CD4-positive, alpha-beta T cell (primary cell): ENCODE data around the gene CPNE7. TPM values are rescaled to one million over a fixed set of nuclear protein-coding genes. Genes with fewer than 3 reads are reported as not detected.

ENCODE experiments used
- ATAC-seq: fragments of 200-7000 bp; cut with Tn5 transposase; one replicate; pipeline ENCODE4 v1.10.0; 2022; ENCODE audit warnings: mild to moderate bottlenecking; ENCODE audit not compliant: poor library complexity
- CTCF ChIA-PET: fragments of 350-600 bp; sonication (Branson Sonifier 250); formaldehyde crosslinking; loops from one replicate; lab custom pipeline; 2021; ENCODE audit warnings: antibody characterized with exemption, inconsistent platforms; lab: Charles Lee
- POLR2A ChIA-PET: fragments of 350-600 bp; sonication (Branson Sonifier 250); formaldehyde crosslinking; loops from one replicate; lab custom pipeline; 2021; ENCODE audit warnings: antibody characterized with exemption, inconsistent platforms; lab: Charles Lee
- DNase-seq, 14 experiments: peaks; one replicate each; pipeline ENCODE4 v3.0.0-alpha.2; 2013 to 2020; ENCODE audit warnings: mixed read lengths in 2 of 14
- H3K27ac ChIP-seq, 2 donors: one replicate each; pipeline versions ENCODE4 v1.5.1 to v1.7.0; 2013; ENCODE audit warnings: low read length in 2 of 2, low read depth in 1 of 2, mild to moderate bottlenecking in 1 of 2
- H3K27me3 ChIP-seq, 2 experiments: 1 replicate in 1 of 2; 2 replicates in 1 of 2; pipeline versions ENCODE4 v1.6.1 to v1.7.0; 2013; ENCODE audit warnings: low read length in 2 of 2, control low read depth in 1 of 2, mild to moderate bottlenecking in 1 of 2, moderate library complexity in 1 of 2; ENCODE audit not compliant: insufficient read depth in 2 of 2, control insufficient read depth in 1 of 2
- H3K36me3 ChIP-seq: one replicate; pipeline ENCODE4 v1.6.1; 2013; ENCODE audit warnings: low read length, control low read depth; ENCODE audit not compliant: insufficient read depth
- H3K4me1 ChIP-seq: one replicate; pipeline ENCODE4 v1.6.1; 2013; ENCODE audit warnings: low read length, control low read depth; ENCODE audit not compliant: insufficient read depth
- H3K4me3 ChIP-seq: one replicate; pipeline ENCODE4 v1.5.1; 2013; ENCODE audit warnings: mild to moderate bottlenecking, low read length, moderate library complexity
- H3K9me3 ChIP-seq, 2 experiments: 1 replicate in 1 of 2; 2 replicates in 1 of 2; pipeline versions ENCODE4 v1.6.1 to v1.7.0; 2013; ENCODE audit warnings: low read length in 2 of 2, mild to moderate bottlenecking in 2 of 2, control low read depth in 1 of 2, moderate library complexity in 1 of 2; ENCODE audit not compliant: control insufficient read depth in 1 of 2, insufficient read depth in 1 of 2
- H3K27ac Mint-ChIP-seq: one replicate; pipeline ENCODE4 v1.8.0; 2020; ENCODE audit warnings: mixed read lengths
- H3K27me3 Mint-ChIP-seq: one replicate; pipeline ENCODE4 v1.8.0; 2021; ENCODE audit warnings: mixed read lengths
- H3K36me3 Mint-ChIP-seq: one replicate; pipeline ENCODE4 v1.8.0; 2021; ENCODE audit warnings: low read depth, mixed read lengths
- H3K4me1 Mint-ChIP-seq: one replicate; pipeline ENCODE4 v1.8.0; 2021; ENCODE audit warnings: low read depth, mixed read lengths
- H3K4me3 Mint-ChIP-seq: one replicate; pipeline ENCODE4 v1.8.0; 2020; ENCODE audit warnings: mild to moderate bottlenecking, mixed read lengths
- H3K9me3 Mint-ChIP-seq: one replicate; pipeline ENCODE4 v1.8.0; 2020; ENCODE audit warnings: mixed read lengths
- intact Hi-C, 2 experiments: fragments of 100-400 bp; cut with DNase I in 1 of 2; cut with micrococcal nuclease in 1 of 2; formaldehyde crosslinking; loops; one replicate each; pipeline versions ENCODE4 v1.15.1 to v1.9.0; 2023 to 2025; cut with DNase I, micrococcal nuclease
- total RNA-seq, 174 experiments: library from RNA in 2 of 174; stranded (reverse) in 2 of 174; gene quantifications; one replicate each; pipeline ENCODE4 v1.2.3 and lab custom pipeline; 2021 to 2026
- TF ChIP-seq, protein P1 (sequence below): fragments of 200-600 bp; IDR thresholded peaks from one replicate; pipeline ENCODE4 v1.8.0; 2022; ENCODE audit warnings: antibody characterized with exemption, mild to moderate bottlenecking

Gene CPNE7
- total RNA-seq, 2 experiments from 2014 or later = 1.0 to 1.3 TPM

DNA sequence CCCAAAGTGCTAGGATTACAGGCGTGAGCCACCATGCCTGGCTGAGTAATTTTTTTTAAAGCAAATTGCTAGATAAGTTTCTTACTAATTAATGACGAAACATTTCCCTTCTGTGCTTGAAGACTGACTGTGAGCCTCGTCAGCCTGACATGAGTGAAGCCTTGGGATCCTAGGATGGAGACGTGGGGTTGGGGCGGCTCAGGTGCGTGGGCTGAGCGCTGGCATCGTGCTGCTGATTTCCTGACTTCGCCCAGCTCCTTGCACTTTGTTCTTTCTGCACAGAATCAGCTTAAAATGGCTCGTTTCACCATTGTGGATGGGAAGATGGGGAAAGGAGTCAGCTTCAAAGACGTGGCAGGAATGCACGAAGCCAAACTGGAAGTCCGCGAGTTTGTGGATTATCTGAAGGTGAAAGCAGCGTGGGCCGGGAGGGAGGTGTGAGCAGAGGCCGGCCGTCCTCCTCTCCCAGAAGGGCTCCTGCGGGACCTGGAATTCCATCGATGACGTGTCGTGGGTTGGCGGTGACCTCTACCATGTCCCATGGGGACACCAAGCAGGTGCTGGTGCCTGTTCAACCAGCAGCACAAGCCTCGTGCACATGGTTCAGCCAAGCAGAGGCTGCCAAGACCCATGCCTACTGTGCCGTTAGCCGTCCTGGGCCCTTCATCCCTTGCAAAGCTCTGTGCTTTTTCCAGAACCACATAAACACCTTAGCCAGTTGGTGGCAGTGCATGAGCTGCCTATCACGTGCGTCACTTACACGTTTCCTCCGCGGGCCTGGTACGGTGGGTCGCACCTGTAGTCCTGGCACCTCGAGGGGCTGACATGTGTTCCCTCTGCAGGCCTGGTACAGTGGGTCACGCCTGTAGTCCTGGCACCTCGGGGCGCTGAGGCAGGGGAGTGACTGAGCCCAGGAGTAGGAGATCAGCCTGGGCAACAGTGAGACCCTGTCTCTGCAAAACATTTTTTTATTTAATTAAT, 44.9 kb upstream of the CPNE7 start:
- no peak overlapping the region for H3K4me3 ChIP-seq
- intact Hi-C loops = no loop called here
- ChIA-PET CTCF (no interaction called here), POLR2A (no interaction called here)
- peaks cover 25% of the 10 kb centered on the region for H3K4me1 ChIP-seq
- DNase-seq (no peak), ATAC-seq (no peak)
- no peaks in the 10 kb centered on the region for H3K9me3 ChIP-seq
- peaks cover 23% of the 10 kb centered on the region for H3K4me1 Mint-ChIP-seq
- H3K27ac Mint-ChIP-seq = no peak overlapping the region
- no peak overlapping the region for H3K4me3 Mint-ChIP-seq
- H3K27me3 Mint-ChIP-seq = no peaks in the 10 kb centered on the region
- no peak overlapping the region for H3K27ac ChIP-seq
- no peaks in the 10 kb centered on the region for H3K9me3 Mint-ChIP-seq
- TF ChIP-seq, protein P1, sequence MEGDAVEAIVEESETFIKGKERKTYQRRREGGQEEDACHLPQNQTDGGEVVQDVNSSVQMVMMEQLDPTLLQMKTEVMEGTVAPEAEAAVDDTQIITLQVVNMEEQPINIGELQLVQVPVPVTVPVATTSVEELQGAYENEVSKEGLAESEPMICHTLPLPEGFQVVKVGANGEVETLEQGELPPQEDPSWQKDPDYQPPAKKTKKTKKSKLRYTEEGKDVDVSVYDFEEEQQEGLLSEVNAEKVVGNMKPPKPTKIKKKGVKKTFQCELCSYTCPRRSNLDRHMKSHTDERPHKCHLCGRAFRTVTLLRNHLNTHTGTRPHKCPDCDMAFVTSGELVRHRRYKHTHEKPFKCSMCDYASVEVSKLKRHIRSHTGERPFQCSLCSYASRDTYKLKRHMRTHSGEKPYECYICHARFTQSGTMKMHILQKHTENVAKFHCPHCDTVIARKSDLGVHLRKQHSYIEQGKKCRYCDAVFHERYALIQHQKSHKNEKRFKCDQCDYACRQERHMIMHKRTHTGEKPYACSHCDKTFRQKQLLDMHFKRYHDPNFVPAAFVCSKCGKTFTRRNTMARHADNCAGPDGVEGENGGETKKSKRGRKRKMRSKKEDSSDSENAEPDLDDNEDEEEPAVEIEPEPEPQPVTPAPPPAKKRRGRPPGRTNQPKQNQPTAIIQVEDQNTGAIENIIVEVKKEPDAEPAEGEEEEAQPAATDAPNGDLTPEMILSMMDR = no peak
- H3K36me3 ChIP-seq = peaks cover 55% of the 10 kb centered on the region
- H3K36me3 Mint-ChIP-seq = peaks cover 70% of the 10 kb centered on the region
- H3K27me3 ChIP-seq = no peaks in the 10 kb centered on the region

DNA sequence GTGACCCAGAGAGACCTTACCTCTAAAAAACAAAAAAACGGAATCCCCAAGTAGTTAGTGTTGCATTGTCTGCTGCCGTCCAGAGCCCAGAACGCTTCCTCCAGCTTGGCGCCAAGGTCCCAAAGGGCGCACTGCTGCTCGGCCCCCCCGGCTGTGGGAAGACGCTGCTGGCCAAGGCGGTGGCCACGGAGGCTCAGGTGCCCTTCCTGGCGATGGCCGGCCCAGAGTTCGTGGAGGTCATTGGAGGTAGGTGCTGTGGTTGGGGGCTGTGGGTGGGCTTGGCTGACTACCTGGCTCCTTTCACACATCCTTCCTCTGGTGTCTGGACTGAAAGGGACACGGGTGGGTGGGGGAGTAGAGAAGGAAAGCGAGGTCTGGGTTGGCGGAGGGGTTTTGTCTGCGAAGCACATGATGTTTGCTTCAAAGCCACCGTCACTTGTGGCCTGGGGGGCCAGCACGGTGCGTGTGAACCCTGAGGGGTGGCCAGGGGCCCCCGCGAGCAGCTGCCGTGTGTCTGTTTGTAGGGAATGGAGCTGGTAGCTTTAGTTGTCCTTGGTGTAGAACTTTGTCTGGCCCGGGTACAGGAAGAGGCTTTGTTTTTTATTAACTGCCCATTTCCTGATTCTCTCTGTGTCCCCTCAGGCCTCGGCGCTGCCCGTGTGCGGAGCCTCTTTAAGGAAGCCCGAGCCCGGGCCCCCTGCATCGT, 43.6 kb upstream of the CPNE7 start:
- no peaks in the 10 kb centered on the region for H3K9me3 Mint-ChIP-seq
- ATAC-seq = no peak

More for the DNA sequence above, 43.6 kb upstream of the CPNE7 start:
- Histone ChIP-seq H3K27me3 (no peaks in the 10 kb centered on the region), H3K4me1 (peaks cover 33% of the 10 kb centered on the region), H3K4me3 (no peak overlapping the region), H3K27ac (no peak overlapping the region), H3K36me3 (peaks cover 46% of the 10 kb centered on the region), H3K9me3 (no peaks in the 10 kb centered on the region)
- Mint-ChIP-seq H3K4me1 (peaks cover 23% of the 10 kb centered on the region), H3K4me3 (no peak overlapping the region), H3K36me3 (peaks cover 61% of the 10 kb centered on the region), H3K27ac (no peak overlapping the region), H3K27me3 (no peaks in the 10 kb centered on the region)
- CTCF ChIA-PET = interaction anchor here (0.7 kb wide), 1 partner anchor 25 kb away, joined by 3 read pairs; no protein-coding TSS in a partner anchor
- TF ChIP-seq, protein P1 = no peak
- no peak for DNase-seq
- intact Hi-C loops = no loop called here
- POLR2A ChIA-PET = interaction anchor here (1.3 kb wide), 1 partner anchor 24 kb away, joined by 5 read pairs; the partner anchor contains the start of gene SPG7
